GM23338 (cell line): ENCODE measurements around the gene GPR146. TPM values are rescaled to one million over a fixed set of nuclear protein-coding genes. Genes with fewer than 3 reads are reported as not detected.

Experiments
- ATAC-seq: fragments of 200-7000 bp; cut with Tn5 transposase; 3 replicates; pipeline ENCODE4 v1.9.1; 2020
- DNase-seq: peaks from one replicate; pipeline ENCODE4 v3.0.0-alpha.2; 2015; ENCODE audit warnings: low spot score
- H2AFZ ChIP-seq: fragments of 200-600 bp; sonication (generic); 2 replicates; pipeline ENCODE4 v1.8.0; 2016; ENCODE audit warnings: antibody characterized with exemption, mild to moderate bottlenecking, moderate library complexity
- H3F3A ChIP-seq: fragments of 200-600 bp; sonication (generic); replicated peaks from 2 replicates; pipeline ENCODE4 v1.8.0; 2017; ENCODE audit warnings: antibody characterized with exemption, mixed run types, low read depth
- H3K27ac ChIP-seq: fragments of 200-600 bp; sonication (generic); 2 replicates; pipeline ENCODE4 v1.6.1; 2016; ENCODE audit warnings: low read depth
- H3K27me3 ChIP-seq: fragments of 200-600 bp; sonication (generic); 2 replicates; pipeline ENCODE4 v1.8.0; 2016; ENCODE audit warnings: mild to moderate bottlenecking, mixed run types, moderate library complexity; ENCODE audit not compliant: insufficient read depth
- H3K36me3 ChIP-seq: fragments of 200-600 bp; sonication (generic); 2 replicates; pipeline ENCODE4 v1.8.0; 2016; ENCODE audit warnings: mild to moderate bottlenecking; ENCODE audit not compliant: insufficient read depth
- H3K4me1 ChIP-seq: fragments of 200-600 bp; sonication (generic); 2 replicates; pipeline ENCODE4 v1.8.0; 2016; ENCODE audit warnings: mild to moderate bottlenecking, moderate library complexity; ENCODE audit not compliant: insufficient read depth
- H3K4me2 ChIP-seq: fragments of 200-600 bp; sonication (generic); 2 replicates; pipeline ENCODE4 v1.7.1; 2017; ENCODE audit warnings: mixed run types
- H3K4me3 ChIP-seq: fragments of 200-600 bp; sonication (generic); 2 replicates; pipeline ENCODE4 v1.6.1; 2016; ENCODE audit warnings: mixed run types
- H3K79me2 ChIP-seq: fragments of 200-600 bp; sonication (generic); replicated peaks from 2 replicates; pipeline ENCODE4 v1.8.0; 2017; ENCODE audit warnings: mild to moderate bottlenecking; ENCODE audit not compliant: insufficient read depth
- H3K9me2 ChIP-seq: fragments of 200-600 bp; sonication (generic); 2 replicates; pipeline ENCODE4 v1.8.0; 2017; ENCODE audit not compliant: insufficient read depth
- H4K20me1 ChIP-seq: fragments of 200-600 bp; sonication (generic); replicated peaks from 2 replicates; pipeline ENCODE4 v1.8.0; 2017; ENCODE audit warnings: mild to moderate bottlenecking; ENCODE audit not compliant: insufficient read depth
- H3K27ac Mint-ChIP-seq: 2 replicates; pipeline ENCODE4 v1.8.0; 2020; ENCODE audit warnings: inconsistent platforms, mild to moderate bottlenecking, moderate library complexity, mixed read lengths
- H3K27me3 Mint-ChIP-seq: 3 replicates; pipeline ENCODE4 v1.8.0; 2022; ENCODE audit warnings: low read depth, mild to moderate bottlenecking, moderate library complexity, mixed read lengths, inconsistent platforms; ENCODE audit not compliant: insufficient read depth, poor library complexity
- H3K36me3 Mint-ChIP-seq: 3 replicates; pipeline ENCODE4 v1.8.0; 2021; ENCODE audit warnings: low read depth, mild to moderate bottlenecking, inconsistent platforms, moderate library complexity, mixed read lengths
- H3K4me1 Mint-ChIP-seq: 3 replicates; pipeline ENCODE4 v1.8.0; 2020; ENCODE audit warnings: mild to moderate bottlenecking, inconsistent platforms, mixed read lengths
- H3K4me3 Mint-ChIP-seq: 3 replicates; pipeline ENCODE4 v1.8.0; 2021; ENCODE audit warnings: moderate library complexity, mild to moderate bottlenecking, inconsistent platforms, mixed read lengths
- H3K9me3 Mint-ChIP-seq: 3 replicates; pipeline ENCODE4 v1.8.0; 2020; ENCODE audit warnings: moderate library complexity, mild to moderate bottlenecking, inconsistent platforms, mixed read lengths
- EZH2phosphoT487 ChIP-seq: fragments of 200-600 bp; sonication (generic); IDR thresholded peaks from one replicate; pipeline ENCODE4 v1.8.1; 2018; ENCODE audit warnings: antibody characterized with exemption; ENCODE audit not compliant: unreplicated experiment
- JUNB ChIP-seq: IDR thresholded peaks from one replicate; pipeline ENCODE4 v1.6.1; 2016; ENCODE audit warnings: antibody characterized with exemption; ENCODE audit not compliant: unreplicated experiment
- POLR2AphosphoS5 ChIP-seq: IDR thresholded peaks from 2 replicates; pipeline ENCODE4 v1.6.1; 2016; ENCODE audit warnings: antibody characterized with exemption, low read depth
- ZNF114 ChIP-seq: fragments of 250-450 bp; sonication (Bioruptor Pico); IDR thresholded peaks from 2 replicates; pipeline ENCODE4 v1.5.0; 2020; ENCODE audit warnings: mild to moderate bottlenecking, moderate library complexity
- polyA plus RNA-seq: library from polyadenylated mRNA; unstranded; fragments of >200 nt; fragmentation: Nextera tagmentation; extraction: Ambion mirVana; gene quantifications from 2 replicates; pipeline ENCODE4 v1.2.1, GENCODE V29; 2016
- total RNA-seq: library from RNA; depleted of rRNA; stranded (reverse); fragments of >200 nt; shearing (Covaris generic); gene quantifications from 2 replicates; pipeline ENCODE4 v1.2.3, GENCODE V29; 2014
- TF ChIP-seq, protein P1 (sequence below): IDR thresholded peaks from one replicate; pipeline ENCODE4 v1.6.1; 2018; ENCODE audit warnings: antibody characterized with exemption; ENCODE audit not compliant: unreplicated experiment
- TF ChIP-seq, protein P2 (sequence below): fragments of 250-450 bp; sonication (Bioruptor Pico); IDR thresholded peaks from 2 replicates; pipeline ENCODE4 v1.5.0; 2020; ENCODE audit warnings: mild to moderate bottlenecking, moderate library complexity
- TF ChIP-seq, protein P3 (sequence below), 2 experiments: fragments of 200-600 bp in 1 of 2; sonication (generic) in 1 of 2; conservative IDR thresholded peaks; 2 replicates each; pipeline versions ENCODE4 v1.5.1 to v1.6.1; 2016 to 2017; ENCODE audit warnings: antibody characterized with exemption in 2 of 2, low read depth in 2 of 2, mild to moderate bottlenecking in 2 of 2, moderate library complexity in 1 of 2

Gene GPR146
- total and polyA plus RNA-seq, 2 experiments from 2014 or later: 0.28 to 0.37 TPM

DNA sequence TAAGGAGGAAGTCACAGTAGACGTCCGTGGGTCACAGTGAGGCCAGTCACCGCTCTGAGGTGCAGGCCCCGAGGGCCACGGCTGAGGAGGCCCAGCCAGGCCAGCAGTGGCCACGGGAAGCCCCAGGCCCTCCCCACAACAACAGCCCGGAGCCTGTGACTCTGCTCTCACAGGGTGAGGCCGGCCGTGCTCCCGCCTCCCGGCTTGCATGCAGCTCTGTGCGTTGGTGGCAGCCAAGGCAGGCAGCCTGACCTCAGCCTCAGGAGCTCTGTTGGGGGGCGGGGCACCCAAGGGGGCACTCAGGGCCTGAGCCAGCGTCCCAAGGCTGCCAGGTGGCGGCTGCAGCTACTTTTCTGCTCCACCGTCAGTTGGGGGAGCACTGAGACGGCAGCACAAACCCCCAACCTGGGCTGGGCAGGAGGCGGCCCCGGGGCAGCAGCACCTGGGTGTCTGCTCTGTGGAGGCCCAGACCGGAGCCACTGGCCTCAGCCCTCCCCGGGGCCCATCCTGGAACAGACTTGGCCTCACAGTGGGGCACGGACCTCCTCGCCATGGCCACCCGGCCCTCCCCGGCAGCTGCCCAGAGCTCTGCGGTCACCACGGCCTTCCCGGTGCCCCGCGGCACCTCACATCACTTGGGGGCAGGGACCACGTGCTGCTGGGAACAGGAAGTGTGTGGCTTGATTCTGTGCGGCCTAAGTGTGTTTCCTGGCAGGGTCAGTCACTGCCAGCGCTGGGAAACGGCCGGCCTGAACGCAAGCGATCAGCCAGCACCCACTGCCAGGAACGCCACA, 48.1 kb upstream of the GPR146 start (continued):
- TF ChIP-seq ZNF114 (CRISPR knock-in tag) (no peak), EZH2phosphoT487 (no peak), JUNB (no peak), POLR2AphosphoS5 (no peak)
- TF ChIP-seq, protein P1, sequence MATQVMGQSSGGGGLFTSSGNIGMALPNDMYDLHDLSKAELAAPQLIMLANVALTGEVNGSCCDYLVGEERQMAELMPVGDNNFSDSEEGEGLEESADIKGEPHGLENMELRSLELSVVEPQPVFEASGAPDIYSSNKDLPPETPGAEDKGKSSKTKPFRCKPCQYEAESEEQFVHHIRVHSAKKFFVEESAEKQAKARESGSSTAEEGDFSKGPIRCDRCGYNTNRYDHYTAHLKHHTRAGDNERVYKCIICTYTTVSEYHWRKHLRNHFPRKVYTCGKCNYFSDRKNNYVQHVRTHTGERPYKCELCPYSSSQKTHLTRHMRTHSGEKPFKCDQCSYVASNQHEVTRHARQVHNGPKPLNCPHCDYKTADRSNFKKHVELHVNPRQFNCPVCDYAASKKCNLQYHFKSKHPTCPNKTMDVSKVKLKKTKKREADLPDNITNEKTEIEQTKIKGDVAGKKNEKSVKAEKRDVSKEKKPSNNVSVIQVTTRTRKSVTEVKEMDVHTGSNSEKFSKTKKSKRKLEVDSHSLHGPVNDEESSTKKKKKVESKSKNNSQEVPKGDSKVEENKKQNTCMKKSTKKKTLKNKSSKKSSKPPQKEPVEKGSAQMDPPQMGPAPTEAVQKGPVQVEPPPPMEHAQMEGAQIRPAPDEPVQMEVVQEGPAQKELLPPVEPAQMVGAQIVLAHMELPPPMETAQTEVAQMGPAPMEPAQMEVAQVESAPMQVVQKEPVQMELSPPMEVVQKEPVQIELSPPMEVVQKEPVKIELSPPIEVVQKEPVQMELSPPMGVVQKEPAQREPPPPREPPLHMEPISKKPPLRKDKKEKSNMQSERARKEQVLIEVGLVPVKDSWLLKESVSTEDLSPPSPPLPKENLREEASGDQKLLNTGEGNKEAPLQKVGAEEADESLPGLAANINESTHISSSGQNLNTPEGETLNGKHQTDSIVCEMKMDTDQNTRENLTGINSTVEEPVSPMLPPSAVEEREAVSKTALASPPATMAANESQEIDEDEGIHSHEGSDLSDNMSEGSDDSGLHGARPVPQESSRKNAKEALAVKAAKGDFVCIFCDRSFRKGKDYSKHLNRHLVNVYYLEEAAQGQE: no peak

DNA sequence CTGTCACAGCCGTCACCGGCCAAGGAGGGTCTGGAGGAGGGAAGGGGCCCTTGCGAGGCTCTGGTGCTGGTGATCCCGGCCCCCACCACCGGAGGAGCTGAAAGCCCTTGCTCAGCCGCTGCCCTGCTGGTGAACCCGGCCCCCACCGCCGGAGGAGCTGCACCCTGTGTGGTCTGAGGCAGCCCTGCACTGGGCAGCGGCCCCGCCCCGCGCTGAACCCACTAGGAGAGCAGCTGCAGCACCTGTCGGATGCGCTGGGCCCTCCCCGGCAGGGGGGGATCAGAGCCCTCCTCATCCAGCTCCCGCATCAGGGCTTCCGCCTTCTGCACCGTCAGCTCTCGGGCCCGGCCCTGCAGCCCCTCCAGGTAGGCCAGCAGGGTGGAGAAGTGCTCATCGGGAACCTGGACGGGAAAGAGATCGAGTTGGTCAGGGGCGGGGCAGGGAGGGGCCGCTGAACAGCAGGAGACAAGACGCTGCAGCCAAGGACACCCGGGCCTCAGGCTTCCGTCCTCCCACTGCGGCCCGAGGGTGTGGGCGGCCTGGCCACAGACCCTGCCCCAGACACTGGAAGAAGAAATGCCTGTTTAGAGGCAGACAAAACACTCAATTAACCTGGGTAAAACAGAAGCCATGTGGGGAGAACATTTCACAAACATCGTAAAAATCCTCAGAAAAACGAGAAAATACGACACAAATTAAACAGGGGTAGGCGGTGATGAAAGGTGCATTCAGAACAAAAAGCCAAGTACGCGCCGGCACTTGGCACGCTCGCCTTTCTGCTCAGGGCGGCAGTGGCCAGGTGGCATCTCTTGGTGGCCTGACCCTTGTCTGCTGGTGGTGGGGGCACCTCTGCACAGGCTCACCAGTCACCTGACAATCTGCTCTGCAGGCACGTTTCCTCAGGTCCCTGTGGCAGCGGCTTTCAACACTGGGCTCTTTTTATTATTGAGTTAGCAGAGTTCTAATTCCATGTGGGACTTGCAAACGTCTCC, 46.6 kb upstream of the GPR146 start:
- H3K4me1 ChIP-seq: no peaks in the 10 kb centered on the region
- ATAC-seq (peak; percentile 18), DNase-seq (peak; percentile 65)
- H3K79me2 ChIP-seq: no peaks in the 10 kb centered on the region
- Mint-ChIP-seq H3K36me3 (no peaks in the 10 kb centered on the region; the same call in 2 of the 3 replicates), H3K27me3 (peaks cover 19% of the 10 kb centered on the region), H3K9me3 (no peaks in the 10 kb centered on the region), H3K4me3 (no peak overlapping the region), H3K4me1 (0 out of 3 replicates have a peak, but pooled peaks cover 2% of the 10 kb centered on the region), H3K27ac (no peak overlapping the region)
- H3K36me3 ChIP-seq: no peaks in the 10 kb centered on the region
- no peak for TF ChIP-seq POLR2AphosphoS5
- TF ChIP-seq, protein P2, sequence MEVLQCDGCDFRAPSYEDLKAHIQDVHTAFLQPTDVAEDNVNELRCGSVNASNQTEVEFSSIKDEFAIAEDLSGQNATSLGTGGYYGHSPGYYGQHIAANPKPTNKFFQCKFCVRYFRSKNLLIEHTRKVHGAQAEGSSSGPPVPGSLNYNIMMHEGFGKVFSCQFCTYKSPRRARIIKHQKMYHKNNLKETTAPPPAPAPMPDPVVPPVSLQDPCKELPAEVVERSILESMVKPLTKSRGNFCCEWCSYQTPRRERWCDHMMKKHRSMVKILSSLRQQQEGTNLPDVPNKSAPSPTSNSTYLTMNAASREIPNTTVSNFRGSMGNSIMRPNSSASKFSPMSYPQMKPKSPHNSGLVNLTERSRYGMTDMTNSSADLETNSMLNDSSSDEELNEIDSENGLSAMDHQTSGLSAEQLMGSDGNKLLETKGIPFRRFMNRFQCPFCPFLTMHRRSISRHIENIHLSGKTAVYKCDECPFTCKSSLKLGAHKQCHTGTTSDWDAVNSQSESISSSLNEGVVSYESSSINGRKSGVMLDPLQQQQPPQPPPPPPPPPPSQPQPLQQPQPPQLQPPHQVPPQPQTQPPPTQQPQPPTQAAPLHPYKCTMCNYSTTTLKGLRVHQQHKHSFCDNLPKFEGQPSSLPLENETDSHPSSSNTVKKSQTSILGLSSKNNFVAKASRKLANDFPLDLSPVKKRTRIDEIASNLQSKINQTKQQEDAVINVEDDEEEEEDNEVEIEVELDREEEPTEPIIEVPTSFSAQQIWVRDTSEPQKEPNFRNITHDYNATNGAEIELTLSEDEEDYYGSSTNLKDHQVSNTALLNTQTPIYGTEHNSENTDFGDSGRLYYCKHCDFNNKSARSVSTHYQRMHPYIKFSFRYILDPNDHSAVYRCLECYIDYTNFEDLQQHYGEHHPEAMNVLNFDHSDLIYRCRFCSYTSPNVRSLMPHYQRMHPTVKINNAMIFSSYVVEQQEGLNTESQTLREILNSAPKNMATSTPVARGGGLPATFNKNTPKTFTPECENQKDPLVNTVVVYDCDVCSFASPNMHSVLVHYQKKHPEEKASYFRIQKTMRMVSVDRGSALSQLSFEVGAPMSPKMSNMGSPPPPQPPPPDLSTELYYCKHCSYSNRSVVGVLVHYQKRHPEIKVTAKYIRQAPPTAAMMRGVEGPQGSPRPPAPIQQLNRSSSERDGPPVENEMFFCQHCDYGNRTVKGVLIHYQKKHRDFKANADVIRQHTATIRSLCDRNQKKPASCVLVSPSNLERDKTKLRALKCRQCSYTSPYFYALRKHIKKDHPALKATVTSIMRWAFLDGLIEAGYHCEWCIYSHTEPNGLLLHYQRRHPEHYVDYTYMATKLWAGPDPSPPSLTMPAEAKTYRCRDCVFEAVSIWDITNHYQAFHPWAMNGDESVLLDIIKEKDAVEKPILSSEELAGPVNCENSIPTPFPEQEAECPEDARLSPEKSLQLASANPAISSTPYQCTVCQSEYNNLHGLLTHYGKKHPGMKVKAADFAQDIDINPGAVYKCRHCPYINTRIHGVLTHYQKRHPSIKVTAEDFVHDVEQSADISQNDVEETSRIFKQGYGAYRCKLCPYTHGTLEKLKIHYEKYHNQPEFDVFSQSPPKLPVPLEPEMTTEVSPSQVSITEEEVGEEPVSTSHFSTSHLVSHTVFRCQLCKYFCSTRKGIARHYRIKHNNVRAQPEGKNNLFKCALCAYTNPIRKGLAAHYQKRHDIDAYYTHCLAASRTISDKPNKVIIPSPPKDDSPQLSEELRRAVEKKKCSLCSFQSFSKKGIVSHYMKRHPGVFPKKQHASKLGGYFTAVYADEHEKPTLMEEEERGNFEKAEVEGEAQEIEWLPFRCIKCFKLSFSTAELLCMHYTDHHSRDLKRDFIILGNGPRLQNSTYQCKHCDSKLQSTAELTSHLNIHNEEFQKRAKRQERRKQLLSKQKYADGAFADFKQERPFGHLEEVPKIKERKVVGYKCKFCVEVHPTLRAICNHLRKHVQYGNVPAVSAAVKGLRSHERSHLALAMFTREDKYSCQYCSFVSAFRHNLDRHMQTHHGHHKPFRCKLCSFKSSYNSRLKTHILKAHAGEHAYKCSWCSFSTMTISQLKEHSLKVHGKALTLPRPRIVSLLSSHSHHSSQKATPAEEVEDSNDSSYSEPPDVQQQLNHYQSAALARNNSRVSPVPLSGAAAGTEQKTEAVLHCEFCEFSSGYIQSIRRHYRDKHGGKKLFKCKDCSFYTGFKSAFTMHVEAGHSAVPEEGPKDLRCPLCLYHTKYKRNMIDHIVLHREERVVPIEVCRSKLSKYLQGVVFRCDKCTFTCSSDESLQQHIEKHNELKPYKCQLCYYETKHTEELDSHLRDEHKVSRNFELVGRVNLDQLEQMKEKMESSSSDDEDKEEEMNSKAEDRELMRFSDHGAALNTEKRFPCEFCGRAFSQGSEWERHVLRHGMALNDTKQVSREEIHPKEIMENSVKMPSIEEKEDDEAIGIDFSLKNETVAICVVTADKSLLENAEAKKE (CRISPR knock-in tag): no peak
- TF ChIP-seq, protein P3, sequence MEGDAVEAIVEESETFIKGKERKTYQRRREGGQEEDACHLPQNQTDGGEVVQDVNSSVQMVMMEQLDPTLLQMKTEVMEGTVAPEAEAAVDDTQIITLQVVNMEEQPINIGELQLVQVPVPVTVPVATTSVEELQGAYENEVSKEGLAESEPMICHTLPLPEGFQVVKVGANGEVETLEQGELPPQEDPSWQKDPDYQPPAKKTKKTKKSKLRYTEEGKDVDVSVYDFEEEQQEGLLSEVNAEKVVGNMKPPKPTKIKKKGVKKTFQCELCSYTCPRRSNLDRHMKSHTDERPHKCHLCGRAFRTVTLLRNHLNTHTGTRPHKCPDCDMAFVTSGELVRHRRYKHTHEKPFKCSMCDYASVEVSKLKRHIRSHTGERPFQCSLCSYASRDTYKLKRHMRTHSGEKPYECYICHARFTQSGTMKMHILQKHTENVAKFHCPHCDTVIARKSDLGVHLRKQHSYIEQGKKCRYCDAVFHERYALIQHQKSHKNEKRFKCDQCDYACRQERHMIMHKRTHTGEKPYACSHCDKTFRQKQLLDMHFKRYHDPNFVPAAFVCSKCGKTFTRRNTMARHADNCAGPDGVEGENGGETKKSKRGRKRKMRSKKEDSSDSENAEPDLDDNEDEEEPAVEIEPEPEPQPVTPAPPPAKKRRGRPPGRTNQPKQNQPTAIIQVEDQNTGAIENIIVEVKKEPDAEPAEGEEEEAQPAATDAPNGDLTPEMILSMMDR (conservative IDR thresholded peaks at IDR 0.05; ENCODE audit: low read depth in 2 of 2): 0 out of 4 replicates have a peak, but pooled peaks of 1 of the 2 experiments have one; percentile 11
- H3F3A ChIP-seq: no peaks in the 10 kb centered on the region
- no peaks in the 10 kb centered on the region for H3K27me3 ChIP-seq
- no peak overlapping the region for H3K4me2 ChIP-seq
- H3K9me2 ChIP-seq: no peaks in the 10 kb centered on the region
- H4K20me1 ChIP-seq: no peaks in the 10 kb centered on the region
- no peak overlapping the region for H2AFZ ChIP-seq
- H3K27ac ChIP-seq: no peak overlapping the region
- H3K4me3 ChIP-seq: no peak overlapping the region
